NCI-H1048 (cell line): ENCODE measurements around the gene ELL.

ENCODE experiments used
- DNase-seq: peaks from one replicate; lab custom pipeline; 2025; lab: John Stamatoyannopoulos, UW

Gene ELL

GRCh38 chr19:18396471-18397241 lies 125.2 kb downstream of the ELL start:
- DNase-seq: no peak

GRCh38 chr19:18393836-18394235 lies 128.0 kb downstream of the ELL start:
- no peak for DNase-seq

GRCh38 chr19:18392926-18393325 lies 128.9 kb downstream of the ELL start:
- no peak for DNase-seq
